SK-N-SH (cell line): Measurements from ENCODE around the gene TMEM213. TPM values are rescaled to one million over a fixed set of nuclear protein-coding genes. Genes with fewer than 3 reads are reported as not detected.

Source experiments
- CTCF ChIA-PET: fragments of 300-600, 350-600 bp; formaldehyde crosslinking; extraction: SDS; loops from one replicate; lab custom pipeline; 2021; lab: Yijun Ruan, JAX
- POLR2A ChIA-PET: fragments of 350-600 bp; sonication (Branson Sonifier 250); formaldehyde crosslinking; extraction: SDS; loops from one replicate; lab custom pipeline; 2020; ENCODE audit warnings: antibody characterized with exemption, inconsistent platforms; lab: Yijun Ruan, JAX
- DNase-seq: peaks from one replicate; pipeline ENCODE4 v3.0.0; 2012
- H2AFZ ChIP-seq: fragments of 200-600 bp; sonication (generic); 2 replicates; pipeline ENCODE4 v1.8.1; 2016; ENCODE audit warnings: antibody characterized with exemption, mild to moderate bottlenecking, low read depth
- H3F3A ChIP-seq: fragments of 200-600 bp; sonication (generic); replicated peaks from 2 replicates; pipeline ENCODE3; 2016; ENCODE audit warnings: antibody characterized with exemption, mild to moderate bottlenecking; ENCODE audit not compliant: insufficient read depth
- H3K27ac ChIP-seq, 2 experiments: fragments of 200-500 bp in 1 of 2; fragments of 200-600 bp in 1 of 2; sonication (Bioruptor generic) in 1 of 2; sonication (generic), shearing (Covaris generic) in 1 of 2; 2 replicates each; pipeline versions ENCODE4 v1.5.1 to v1.6.1; 2014 to 2016; ENCODE audit warnings: low read depth in 2 of 2, inconsistent platforms in 1 of 2, low read length in 1 of 2, mild to moderate bottlenecking in 1 of 2, mixed read lengths in 1 of 2
- H3K27me3 ChIP-seq: fragments of 200-600 bp; sonication (generic), shearing (Covaris generic); 2 replicates; pipeline ENCODE4 v1.6.1; 2016; ENCODE audit warnings: mixed run types; ENCODE audit not compliant: insufficient read depth
- H3K36me3 ChIP-seq, 2 experiments: fragments of 200-500 bp in 1 of 2; fragments of 200-600 bp in 1 of 2; sonication (Bioruptor generic) in 1 of 2; sonication (generic) in 1 of 2; replicated peaks in 1 of 2; 2 replicates each; pipeline versions ENCODE3 to v1.5.1; 2014 to 2016; ENCODE audit warnings: low read length in 1 of 2, mild to moderate bottlenecking in 1 of 2; ENCODE audit not compliant: insufficient read depth in 2 of 2, control insufficient read depth in 1 of 2
- H3K4me1 ChIP-seq, 2 experiments: fragments of 200-500 bp in 1 of 2; fragments of 200-600 bp in 1 of 2; sonication (Bioruptor generic) in 1 of 2; sonication (generic), shearing (Covaris generic) in 1 of 2; 2 replicates each; pipeline versions ENCODE4 v1.5.1 to v1.6.1; 2014 to 2016; ENCODE audit warnings: low read depth in 1 of 2, low read length in 1 of 2, mixed run types in 1 of 2; ENCODE audit not compliant: insufficient read depth in 2 of 2, control insufficient read depth in 1 of 2
- H3K4me2 ChIP-seq: fragments of 200-600 bp; sonication (generic), shearing (Covaris generic); 2 replicates; pipeline ENCODE4 v1.6.1; 2017; ENCODE audit warnings: mixed run types
- H3K4me3 ChIP-seq, 2 experiments: fragments of 200-500 bp in 1 of 2; fragments of 200-600 bp in 1 of 2; sonication (Bioruptor generic) in 1 of 2; sonication (generic), shearing (Covaris generic) in 1 of 2; 2 replicates each; pipeline versions ENCODE4 v1.5.1 to v1.8.1; 2014 to 2016; ENCODE audit warnings: low read depth in 2 of 2, inconsistent platforms in 1 of 2, low read length in 1 of 2, mild to moderate bottlenecking in 1 of 2, mixed read lengths in 1 of 2, moderate library complexity in 1 of 2
- H3K79me2 ChIP-seq: fragments of 200-600 bp; sonication (generic); 2 replicates; pipeline ENCODE4 v1.8.1; 2017; ENCODE audit warnings: mild to moderate bottlenecking; ENCODE audit not compliant: insufficient read depth
- H3K9ac ChIP-seq: fragments of 200-600 bp; sonication (generic); 2 replicates; pipeline ENCODE4 v1.6.1; 2017; ENCODE audit warnings: mixed run types
- H3K9me2 ChIP-seq: fragments of 200-600 bp; sonication (generic); 2 replicates; pipeline ENCODE4 v1.6.1; 2017; ENCODE audit warnings: mixed run types
- H3K9me3 ChIP-seq: fragments of 200-600 bp; sonication (generic); 2 replicates; pipeline ENCODE4 v1.6.1; 2017; ENCODE audit warnings: mixed run types, mild to moderate bottlenecking, moderate library complexity
- H4K20me1 ChIP-seq: fragments of 200-600 bp; sonication (generic); 2 replicates; pipeline ENCODE4 v1.6.1; 2017; ENCODE audit warnings: mild to moderate bottlenecking, mixed run types; ENCODE audit not compliant: insufficient read depth
- ELF1 ChIP-seq: IDR thresholded peaks from 2 replicates; pipeline ENCODE4 v1.4.0; 2012
- FOSL2 ChIP-seq: IDR thresholded peaks from 2 replicates; pipeline ENCODE4 v1.4.0; 2012; ENCODE audit warnings: low read depth, mild to moderate bottlenecking, moderate library complexity, borderline replicate concordance
- FOXJ3 ChIP-seq: sonication (generic); formaldehyde crosslinking; IDR thresholded peaks from 2 replicates; pipeline ENCODE4 v1.5.1; 2020; ENCODE audit warnings: mild to moderate bottlenecking, missing genetic modification reagents
- GABPA ChIP-seq: IDR thresholded peaks from 2 replicates; pipeline ENCODE4 v1.4.0; 2012; ENCODE audit warnings: low read depth, mild to moderate bottlenecking
- GATA2 ChIP-seq: sonication (generic); formaldehyde crosslinking; IDR thresholded peaks from 2 replicates; pipeline ENCODE4 v1.5.0; 2020; ENCODE audit warnings: mild to moderate bottlenecking, missing genetic modification reagents
- MAX ChIP-seq: IDR thresholded peaks from 2 replicates; pipeline ENCODE4 v1.4.0; 2012; ENCODE audit warnings: low read depth
- MXI1 ChIP-seq: IDR thresholded peaks from 2 replicates; pipeline ENCODE4 v1.6.1; 2012; ENCODE audit warnings: mild to moderate bottlenecking, low read depth, low read length, improper control_type of control experiment
- PBX3 ChIP-seq: IDR thresholded peaks from 2 replicates; pipeline ENCODE4; 2012
- POLR2AphosphoS5 ChIP-seq: IDR thresholded peaks from 2 replicates; pipeline ENCODE4 v1.6.1; 2012; ENCODE audit warnings: low read depth, low read length
- RCOR1 ChIP-seq: fragments of 150-350 bp; IDR thresholded peaks from 2 replicates; pipeline ENCODE4 v1.6.1; 2017; ENCODE audit warnings: antibody characterized with exemption, low read length
- RXRA ChIP-seq: IDR thresholded peaks from 2 replicates; pipeline ENCODE4 v1.4.0; 2012; ENCODE audit warnings: low read depth, mild to moderate bottlenecking, borderline replicate concordance
- TCF12 ChIP-seq: IDR thresholded peaks from 2 replicates; pipeline ENCODE4 v1.4.0; 2012
- USF1 ChIP-seq: IDR thresholded peaks from 2 replicates; pipeline ENCODE4 v1.4.0; 2012; ENCODE audit warnings: low read depth, borderline replicate concordance
- USF2 ChIP-seq: fragments of 150-350 bp; IDR thresholded peaks from 2 replicates; pipeline ENCODE4 v1.6.1; 2017; ENCODE audit warnings: antibody characterized with exemption, low read length, low read depth, borderline replicate concordance
- ZBTB33 ChIP-seq: IDR thresholded peaks from 2 replicates; pipeline ENCODE4 v1.4.0; 2012; ENCODE audit warnings: low read depth, borderline replicate concordance
- WGBS: methylation state at CpG from one replicate; pipeline ENCODE4 v1.1.6; 2017; ENCODE audit warnings: low lambda C conversion rate; 5-methylcytosine and 5-hydroxymethylcytosine counted together
- polyA plus RNA-seq, 3 experiments: library from polyadenylated mRNA; depleted of rRNA; stranded (reverse); fragments of >200 nt; gene quantifications; 2 replicates each; pipeline ENCODE4 v1.2.3, GENCODE V29; 2012

The TMEM213 gene
- polyA plus RNA-seq, 1 of the 3 experiments (the other 2 are of a cell fraction) = not detected

GRCh38 chr7:138750473-138750872, 47.3 kb upstream of the TMEM213 start:
- H3K4me3 ChIP-seq = no peak overlapping the region
- H3K9me2 ChIP-seq = no peaks in the 10 kb centered on the region
- H4K20me1 ChIP-seq = no peaks in the 10 kb centered on the region
- H3K79me2 ChIP-seq = no peaks in the 10 kb centered on the region
- no peak overlapping the region for H3K27ac ChIP-seq
- no peak for DNase-seq
- H2AFZ ChIP-seq = no peak overlapping the region
- H3K36me3 ChIP-seq = no peaks in the 10 kb centered on the region
- CTCF ChIA-PET = interaction anchor here (0.7 to 6.1 kb wide), 3 partner anchors 12 to 589 kb away, joined by 3 to 39 read pairs (median 4); no protein-coding TSS in a partner anchor
- H3F3A ChIP-seq = no peaks in the 10 kb centered on the region
- H3K9me3 ChIP-seq = no peaks in the 10 kb centered on the region
- POLR2A ChIA-PET = no interaction called here
- H3K4me2 ChIP-seq = no peak overlapping the region
- peaks cover 0 to 13% of the 10 kb centered on the region in 2 experiments; a peak in 1 of 4 replicates for H3K4me1 ChIP-seq
- no peak overlapping the region for H3K9ac ChIP-seq
- TF ChIP-seq ZBTB33 = no peak
- TF ChIP-seq RCOR1 = no peak
- TF ChIP-seq, all 33 proteins: peak for 0
- no peaks in the 10 kb centered on the region for H3K27me3 ChIP-seq
- 63% methylated on average over 15 of the region's 15 CpGs for WGBS

- peaks cover 0 to 17% of the 10 kb centered on the region in 2 experiments; a peak in 1 of 4 replicates for H3K4me1 ChIP-seq
- no peak overlapping the region for H3K9ac ChIP-seq
- ChIA-PET POLR2A (no interaction called here), CTCF (interaction anchor here (1.0 to 6.1 kb wide), 2 partner anchors 12 to 589 kb away, joined by 4 to 39 read pairs; no protein-coding TSS in a partner anchor)
- no peaks in the 10 kb centered on the region for H3K36me3 ChIP-seq
- H3K27me3 ChIP-seq = no peaks in the 10 kb centered on the region
- TF ChIP-seq MXI1 = no peak
- TF ChIP-seq MAX = no peak
- TF ChIP-seq TCF12 = no peak
- TF ChIP-seq FOXJ3 (CRISPR knock-in tag) = no peak
- TF ChIP-seq FOSL2 = no peak
- TF ChIP-seq POLR2AphosphoS5 = no peak
- TF ChIP-seq PBX3 = no peak
- no peak for TF ChIP-seq USF1
- no peak for TF ChIP-seq RXRA
- no peak for TF ChIP-seq GABPA
- TF ChIP-seq GATA2 (CRISPR knock-in tag) = no peak
- no peak for TF ChIP-seq ELF1
- no peak for TF ChIP-seq USF2
- no peaks in the 10 kb centered on the region for H3K79me2 ChIP-seq
- no peaks in the 10 kb centered on the region for H3K9me3 ChIP-seq
- H3K4me3 ChIP-seq = no peak overlapping the region
- WGBS = 63% methylated on average over 18 of the region's 18 CpGs
- DNase-seq = no peak
- H3K27ac ChIP-seq = no peak overlapping the region
- no peaks in the 10 kb centered on the region for H3F3A ChIP-seq
- no peaks in the 10 kb centered on the region for H4K20me1 ChIP-seq
- H3K9me2 ChIP-seq = no peaks in the 10 kb centered on the region
- H2AFZ ChIP-seq = no peak overlapping the region
- no peak overlapping the region for H3K4me2 ChIP-seq
These were observed 46.8 kb upstream of the TMEM213 start for GRCh38 chr7:138750901-138751464.
